NK-92 (cell line): ENCODE results near the gene ACTN1.
"Not testable (repeated sequence)": the region's sequence is repeated elsewhere in the genome, so short reads cannot be mapped to it uniquely, and the experiment has no call there.

ENCODE experiments used
- DNase-seq: peaks from one replicate; lab custom pipeline; 2025; ENCODE audit not compliant: unreplicated experiment; lab: John Stamatoyannopoulos, UW

The ACTN1 gene

DNA sequence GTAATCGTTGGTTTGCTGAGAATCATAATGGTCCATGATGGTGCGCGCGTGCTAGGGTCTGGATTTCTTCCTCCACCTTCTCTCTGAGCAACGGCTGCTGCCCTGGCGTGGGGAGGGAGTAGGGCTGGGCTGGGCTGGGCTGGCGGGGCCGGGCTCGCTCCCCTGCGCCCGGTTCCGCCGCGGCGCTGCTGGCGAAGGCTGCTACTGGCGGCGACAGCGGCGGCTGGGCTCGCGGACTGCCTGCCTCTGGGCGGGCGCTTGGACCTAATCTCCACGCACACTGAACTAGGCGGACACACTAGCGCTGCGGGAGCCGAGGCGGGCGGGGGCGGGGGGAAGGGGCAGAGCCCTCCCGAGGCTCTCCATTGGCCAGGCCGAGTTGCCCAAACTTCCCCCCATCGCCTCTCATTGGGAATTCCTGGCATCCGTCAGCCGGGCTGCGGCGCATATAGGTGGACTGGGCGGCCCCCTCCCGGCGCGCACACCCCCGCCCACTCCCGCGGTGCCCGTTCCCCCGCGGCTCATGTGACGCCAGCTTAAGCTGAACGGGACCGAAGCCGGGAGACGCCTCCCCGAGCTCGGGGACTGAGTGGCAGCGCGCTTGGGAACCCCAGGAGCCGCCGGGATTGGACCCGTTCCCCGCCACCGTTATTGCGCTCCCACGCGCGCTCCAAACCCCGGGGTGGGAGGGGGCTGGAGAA, at the start of gene ACTN1:
TSS of gene ACTN1 (minus strand) at position 282 of the 701 bp plus-strand sequence. CDS start at position 36, 246 bp downstream.
- no peak for DNase-seq

DNA sequence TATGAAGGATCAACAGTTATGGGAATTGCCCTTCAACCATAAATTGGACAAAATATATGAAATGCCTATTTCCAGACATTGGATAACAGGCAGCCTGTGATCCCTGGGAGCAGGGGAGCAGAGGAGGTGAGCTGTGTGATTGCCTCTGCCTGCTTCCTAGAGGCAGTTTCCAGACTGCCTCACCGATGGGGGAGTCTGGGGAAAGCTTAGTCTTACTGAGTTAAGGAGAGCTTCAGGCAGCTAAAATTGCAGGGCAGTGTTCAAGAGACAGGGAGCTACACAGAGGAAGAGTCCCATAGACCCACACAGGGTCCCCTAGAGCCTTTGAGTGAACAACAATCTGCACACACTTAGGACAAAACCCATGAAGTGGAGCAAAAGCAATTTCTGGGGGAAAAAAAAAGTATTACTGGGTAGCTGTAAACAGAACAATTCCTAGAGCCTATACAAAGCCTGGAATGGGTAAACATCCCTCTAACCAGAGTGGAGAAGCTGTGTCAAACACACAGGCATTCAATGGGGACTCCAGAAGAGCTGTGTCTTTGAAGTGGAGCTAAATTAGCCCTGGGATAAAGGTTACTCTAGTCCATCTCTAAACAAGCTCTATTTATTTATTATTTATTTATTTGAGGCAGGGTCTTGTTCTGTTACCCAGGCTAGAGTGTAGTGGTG, 48.3 kb upstream of the ACTN1 start:
- DNase-seq: no peak

DNA sequence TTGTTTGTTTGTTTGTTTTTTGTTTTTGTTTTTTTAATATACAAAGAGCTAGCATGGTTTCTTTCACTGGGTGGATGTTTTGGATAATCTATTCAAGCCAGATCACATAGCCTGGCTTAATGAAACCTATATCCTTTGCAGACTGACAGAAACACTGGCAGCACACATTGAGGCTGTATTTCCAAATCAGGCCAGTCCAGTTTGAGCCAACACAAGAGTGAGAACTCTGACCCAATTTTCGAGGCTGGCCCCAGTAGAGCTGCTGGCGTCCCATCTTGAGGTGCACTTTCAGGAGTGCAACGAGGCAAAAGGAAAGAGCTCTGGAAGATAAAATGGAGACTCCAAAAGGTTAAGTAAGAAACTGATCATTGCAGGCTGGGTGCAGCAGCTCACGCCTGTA, 43.9 kb upstream of the ACTN1 start:
- DNase-seq: no peak

DNA sequence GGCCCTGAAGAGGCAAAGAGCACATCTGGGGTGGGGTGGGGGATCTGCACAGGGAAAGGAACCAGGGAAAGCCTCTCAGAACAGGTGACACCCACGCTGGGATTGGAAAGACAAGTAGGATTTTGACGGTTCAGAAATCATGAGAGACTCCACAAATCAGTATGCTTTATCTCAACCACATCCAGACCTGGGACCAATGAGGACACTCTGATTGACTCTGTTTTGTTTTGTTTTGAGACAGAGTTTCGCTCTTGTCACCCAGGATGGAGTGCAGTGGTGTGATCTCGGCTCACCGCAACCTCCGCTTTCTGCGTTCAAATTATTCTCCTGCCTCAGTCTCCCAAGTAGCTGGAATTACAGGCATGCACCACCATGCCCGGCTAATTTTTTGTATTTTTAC, 43.0 kb upstream of the ACTN1 start:
- not testable (repeated sequence) for DNase-seq

DNA sequence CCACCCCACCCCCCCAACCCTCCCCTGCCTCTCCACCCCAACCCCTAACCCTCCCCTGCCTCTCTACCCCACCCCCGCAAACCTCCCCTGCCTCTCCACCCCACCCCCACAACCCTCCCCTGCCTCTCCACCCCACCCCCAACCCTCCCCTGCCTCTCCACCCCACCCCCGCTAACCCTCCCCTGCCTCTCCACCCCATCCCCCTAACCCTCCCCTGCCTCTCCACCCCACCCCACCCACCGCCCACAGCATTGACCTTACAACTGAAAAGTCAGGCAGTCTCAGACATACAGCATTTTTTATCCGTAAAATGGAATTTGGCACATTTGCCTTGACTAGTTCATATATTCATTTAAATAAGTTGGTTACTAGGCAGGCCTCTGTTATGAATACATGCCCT, 38.6 kb upstream of the ACTN1 start:
- no peak for DNase-seq

DNA sequence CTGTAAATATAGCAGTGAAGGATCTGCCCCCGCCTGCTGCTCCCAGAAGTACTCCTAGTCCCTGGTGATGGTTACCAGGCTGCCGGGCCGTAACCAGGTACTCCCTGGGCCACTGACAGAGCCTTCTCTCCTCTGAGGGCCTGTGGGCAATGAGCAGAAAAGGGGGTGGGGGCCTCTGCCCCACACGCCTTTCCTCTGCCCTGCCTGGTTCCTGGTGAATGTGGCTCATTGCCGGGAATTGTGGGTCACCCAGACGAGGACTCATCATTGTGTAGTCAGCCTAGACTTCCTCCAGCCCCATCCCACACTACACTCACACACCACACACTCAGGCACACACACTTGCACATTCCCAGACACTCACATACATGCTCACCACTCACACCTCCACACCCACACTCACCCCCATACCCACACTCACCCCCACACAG, 35.7 kb upstream of the ACTN1 start:
- DNase-seq: no peak

DNA sequence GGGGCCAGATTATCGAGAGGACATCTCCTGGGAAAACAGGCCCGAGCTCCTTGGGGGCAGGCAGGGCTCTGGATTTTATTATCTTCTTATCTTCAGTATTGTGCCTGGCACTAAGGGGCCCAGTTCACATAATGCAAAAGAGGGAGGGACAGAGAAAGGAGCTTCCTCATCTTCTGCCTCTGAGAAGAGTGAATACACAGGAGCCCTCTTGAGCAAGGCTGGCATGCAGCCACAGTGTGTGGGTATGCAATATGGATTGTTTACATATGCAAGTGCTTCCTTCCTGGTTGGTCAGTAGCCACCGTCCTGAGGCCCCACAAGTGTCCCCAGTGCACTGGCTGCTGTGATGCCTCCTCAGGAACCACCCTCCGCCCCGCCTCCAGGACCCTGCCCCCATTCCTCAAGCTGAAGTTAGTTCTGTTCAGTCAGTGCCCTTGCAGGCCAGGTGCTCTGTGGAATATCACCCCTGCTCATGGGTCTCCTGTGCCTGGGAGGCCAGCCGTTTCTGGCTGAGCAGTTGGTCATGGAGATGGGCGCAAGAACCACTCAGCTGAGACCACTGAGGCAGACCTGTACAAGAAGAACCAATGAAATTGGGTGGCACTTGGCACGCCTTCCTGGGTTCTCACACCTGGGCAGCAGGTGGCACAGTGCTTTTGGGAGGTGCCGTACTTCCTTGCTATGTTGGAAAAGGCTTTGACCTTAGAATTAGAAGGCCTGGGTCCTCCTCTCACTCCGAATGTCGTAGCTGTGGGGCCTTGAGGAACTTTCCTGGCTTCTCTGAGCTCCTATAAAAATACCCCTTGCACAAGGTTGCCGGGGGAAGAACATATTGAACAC, 35.1 kb upstream of the ACTN1 start:
- DNase-seq: no peak

DNA sequence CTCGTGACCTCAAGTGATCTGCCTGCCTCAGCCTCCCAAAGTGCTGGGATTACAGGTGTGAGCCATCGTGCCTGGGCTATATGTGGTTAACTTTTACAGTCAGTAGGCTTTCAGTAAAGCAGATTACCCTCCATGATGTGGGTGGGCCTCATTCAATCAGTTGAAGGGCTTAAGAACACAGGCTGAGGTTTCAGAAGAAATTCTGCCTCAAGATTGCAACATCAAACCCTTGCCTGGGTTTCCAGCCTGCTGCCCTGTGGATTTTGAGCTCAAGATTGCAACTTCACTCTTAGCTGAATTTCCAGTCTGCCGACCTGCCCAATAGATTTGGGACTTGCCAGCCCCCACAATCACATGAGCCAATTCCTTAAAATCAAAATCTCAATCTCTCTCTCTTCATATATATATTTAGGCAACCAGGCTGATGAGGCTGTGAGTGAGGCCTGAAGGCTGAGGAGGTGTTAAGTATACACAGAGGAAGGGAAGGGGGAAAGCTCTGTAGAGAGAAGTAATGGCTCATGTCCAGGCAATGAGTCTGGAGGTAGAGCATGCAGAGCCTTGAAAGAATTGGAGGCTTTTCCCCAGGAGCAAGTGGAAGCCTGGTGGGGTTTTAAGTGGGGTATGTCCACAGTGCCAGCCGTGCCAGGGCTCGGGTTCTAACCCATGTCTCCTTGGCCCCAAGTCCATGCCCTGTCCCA, 33.3 kb upstream of the ACTN1 start:
- no peak for DNase-seq

DNA sequence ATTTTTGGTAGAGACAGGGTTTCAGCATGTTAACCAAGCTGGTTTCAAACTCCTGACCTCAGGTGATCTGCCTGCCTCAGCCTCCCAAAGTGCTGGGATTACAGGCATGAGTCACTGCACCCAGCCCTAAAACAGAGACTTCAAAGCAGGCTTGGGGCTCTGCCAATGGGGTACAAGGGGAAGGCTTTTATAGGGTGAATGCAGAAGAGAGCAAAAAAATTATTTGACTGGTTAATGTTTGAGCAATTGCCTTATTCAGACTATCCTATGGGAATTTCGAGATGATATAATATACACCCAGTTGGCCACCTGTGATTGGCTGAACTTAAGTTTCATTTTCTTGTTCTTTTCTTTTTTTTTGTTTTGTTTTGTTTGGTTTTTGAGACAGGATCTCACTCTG, 31.5 kb upstream of the ACTN1 start:
- DNase-seq: no peak

DNA sequence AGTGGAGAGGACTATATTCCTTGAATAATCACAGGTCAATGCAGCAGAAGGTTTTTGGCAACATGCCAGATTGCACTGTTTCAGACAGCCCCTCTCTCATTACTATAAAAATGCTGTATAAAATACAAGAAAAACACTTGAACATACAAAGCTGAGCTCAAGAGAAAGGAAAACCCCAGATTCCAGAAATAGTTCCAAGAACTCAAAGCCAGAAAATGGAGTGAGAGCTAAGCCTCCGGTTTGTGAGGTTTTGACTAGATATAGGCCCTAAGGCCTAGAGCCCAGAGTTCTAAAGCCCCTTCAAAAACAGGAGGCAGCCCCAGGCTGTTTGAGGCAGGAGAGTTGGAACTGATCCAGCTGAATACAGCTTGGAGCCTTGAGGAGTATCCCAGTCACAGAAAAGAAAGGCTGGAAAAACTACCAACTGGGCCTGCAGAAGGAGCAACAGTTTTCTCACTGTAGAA, 29.4 kb upstream of the ACTN1 start:
- DNase-seq: no peak

DNA sequence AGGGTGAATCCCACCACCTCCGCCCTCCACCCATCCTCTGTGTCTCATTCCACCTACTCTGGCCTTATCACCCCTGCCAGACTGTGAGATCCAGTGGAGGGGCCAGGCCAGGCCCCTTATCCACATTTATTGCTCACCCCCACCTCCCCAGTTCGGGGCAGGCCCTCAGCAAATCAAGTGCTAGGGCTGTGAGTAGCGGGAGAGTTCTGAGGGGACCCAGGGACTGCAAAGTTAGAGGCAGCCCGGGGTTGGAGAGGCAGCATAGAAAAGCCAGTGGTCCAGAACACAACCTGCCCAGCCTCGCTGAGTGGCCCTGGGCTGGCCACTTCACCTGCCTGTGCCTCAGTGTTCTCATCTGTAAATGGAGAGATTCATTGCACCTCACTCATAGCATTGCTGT, 27.2 kb upstream of the ACTN1 start:
- no peak for DNase-seq

DNA sequence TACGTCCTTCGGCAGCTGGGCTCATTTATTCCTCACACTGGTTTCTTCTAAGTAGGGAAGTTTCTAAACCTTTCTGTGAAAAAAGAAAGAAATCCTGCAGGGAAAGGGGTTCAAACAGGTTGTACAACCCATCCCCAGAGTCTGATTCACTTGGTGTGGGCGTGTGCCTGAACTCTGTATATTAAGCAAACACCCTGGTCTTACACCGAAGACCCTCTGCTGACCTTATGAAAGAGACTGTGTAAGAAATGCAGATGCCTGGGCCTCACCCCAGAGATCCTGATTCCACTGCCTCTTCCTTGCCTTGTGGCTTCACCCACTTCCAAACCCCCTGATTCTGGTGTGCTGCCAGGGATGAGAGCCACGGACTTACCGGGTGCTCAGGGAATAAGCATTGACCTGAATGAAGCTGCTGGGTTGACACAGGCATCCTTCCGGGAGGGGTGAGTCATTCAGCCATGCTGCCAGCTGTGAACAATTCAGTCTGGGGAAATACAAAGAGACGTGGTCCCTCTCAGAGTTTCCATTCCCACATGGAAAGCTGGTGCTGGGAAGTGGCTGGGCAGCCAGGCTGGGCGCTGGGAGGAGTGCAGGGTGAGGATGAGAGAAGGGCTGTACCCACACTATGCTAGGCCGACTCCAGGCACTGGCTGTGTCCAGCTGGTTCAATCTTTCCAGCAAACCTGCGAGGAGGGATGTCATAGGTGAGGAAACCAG, 26.5 kb upstream of the ACTN1 start:
- no peak for DNase-seq

DNA sequence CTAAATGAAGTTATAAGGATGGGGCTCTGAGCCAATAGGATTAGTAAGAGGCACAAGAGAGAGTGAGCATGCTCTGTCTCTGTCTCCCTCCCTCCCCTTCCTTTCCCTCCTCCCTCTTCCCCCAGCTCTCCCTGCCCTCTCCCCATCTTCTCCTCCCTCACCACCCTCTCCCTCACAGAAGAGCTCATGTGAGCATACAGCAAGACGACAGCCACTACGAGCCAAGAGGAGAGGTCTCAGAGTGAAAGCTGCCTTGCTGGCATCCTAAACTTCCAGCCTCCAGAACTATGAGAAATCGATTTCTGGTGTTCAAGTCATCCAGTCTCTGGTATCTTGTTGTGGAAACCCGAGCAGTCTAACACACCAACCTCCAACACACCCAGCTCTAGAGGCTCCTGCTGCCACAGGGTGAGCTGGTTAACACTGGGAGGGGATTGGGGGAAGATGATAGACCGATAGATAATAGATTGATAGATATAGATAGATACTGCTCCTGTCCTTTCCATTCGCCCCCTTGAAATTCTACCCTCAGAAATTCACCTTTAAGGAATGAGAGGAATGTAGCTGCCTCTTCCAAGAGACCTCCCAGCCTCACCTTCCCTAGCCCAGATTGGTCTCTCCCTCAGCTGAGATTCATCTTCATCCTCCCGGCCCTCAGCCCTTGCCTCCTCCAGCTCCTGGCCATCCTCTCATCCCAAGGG, 25.8 kb upstream of the ACTN1 start:
- no peak for DNase-seq

DNA sequence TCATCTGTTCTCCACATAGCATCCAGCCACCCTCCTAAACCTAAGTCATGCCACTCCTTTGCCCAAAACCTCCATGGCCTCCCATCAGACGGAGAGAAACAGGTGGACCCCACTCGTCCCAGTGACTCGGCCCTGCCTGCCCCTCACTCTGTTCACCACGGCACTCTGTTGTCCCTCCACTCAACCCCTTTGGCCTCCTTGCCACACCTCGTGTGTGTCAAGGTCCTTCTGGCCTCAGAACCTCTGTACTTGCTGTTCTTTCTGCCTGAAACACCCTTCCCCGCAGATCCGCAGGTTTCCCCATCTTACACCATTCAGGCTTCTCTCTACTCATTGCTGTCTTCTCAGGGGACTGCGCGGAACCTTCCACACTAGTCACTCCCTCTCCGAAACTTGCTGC, 24.5 kb upstream of the ACTN1 start:
- DNase-seq: no peak

DNA sequence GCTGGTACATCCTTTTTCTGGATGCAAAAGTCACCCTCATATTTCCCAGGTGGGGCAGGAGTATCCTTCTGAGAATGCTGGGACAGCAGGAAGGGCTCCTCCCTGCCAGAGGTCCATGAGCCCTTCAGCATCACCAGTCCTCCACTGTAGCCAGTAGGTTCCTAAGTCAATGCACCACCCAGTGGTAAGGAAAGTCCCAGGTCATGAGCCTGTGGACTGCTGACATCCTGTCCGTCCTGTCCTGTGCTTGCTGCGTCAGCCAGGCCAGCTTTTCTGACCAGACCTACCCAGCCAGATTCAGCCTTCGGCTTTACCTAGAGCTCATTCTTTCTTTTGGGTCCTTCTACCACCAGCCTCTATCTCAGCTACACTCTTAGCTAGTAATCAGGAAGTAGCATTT, 23.0 kb upstream of the ACTN1 start:
- no peak for DNase-seq

DNA sequence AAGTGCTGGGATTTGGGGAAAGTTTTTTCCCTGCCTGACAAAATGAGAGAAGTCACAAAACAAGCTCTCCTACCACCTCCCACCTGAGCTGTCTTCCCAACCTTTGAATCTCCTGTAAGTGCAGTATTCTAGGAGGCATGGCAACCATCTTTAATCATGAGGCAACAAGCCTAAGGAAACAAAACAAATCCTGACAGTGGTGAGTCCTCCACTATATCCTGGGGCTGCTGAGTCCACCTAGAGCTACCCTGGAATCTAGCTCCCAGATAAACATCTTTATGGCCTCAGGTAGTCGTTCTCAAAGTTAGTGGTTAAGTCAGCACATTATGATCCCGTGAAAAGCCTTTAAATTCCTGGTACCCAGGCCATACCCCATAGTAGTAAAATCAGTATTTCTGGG, 22.3 kb upstream of the ACTN1 start:
- no peak for DNase-seq

DNA sequence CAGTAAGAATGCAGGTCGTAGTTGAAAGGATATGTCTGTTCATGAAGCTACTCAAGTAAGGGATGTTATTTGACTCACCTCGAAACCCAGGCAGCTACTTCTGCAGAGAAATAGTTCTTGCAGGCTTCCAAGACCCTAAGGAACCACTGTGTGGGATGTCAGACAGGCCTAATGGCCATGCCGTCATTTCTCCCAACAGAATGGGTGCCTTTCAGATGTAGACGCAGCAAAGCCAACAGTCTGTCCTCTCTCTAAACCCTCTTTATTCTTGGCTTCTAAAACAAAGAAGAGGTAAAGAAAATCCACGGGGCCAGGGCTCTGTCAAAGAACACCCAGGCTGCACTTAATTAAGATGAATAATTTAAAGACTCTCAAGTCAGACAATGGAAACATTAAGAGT, 19.0 kb upstream of the ACTN1 start:
- DNase-seq: no peak

DNA sequence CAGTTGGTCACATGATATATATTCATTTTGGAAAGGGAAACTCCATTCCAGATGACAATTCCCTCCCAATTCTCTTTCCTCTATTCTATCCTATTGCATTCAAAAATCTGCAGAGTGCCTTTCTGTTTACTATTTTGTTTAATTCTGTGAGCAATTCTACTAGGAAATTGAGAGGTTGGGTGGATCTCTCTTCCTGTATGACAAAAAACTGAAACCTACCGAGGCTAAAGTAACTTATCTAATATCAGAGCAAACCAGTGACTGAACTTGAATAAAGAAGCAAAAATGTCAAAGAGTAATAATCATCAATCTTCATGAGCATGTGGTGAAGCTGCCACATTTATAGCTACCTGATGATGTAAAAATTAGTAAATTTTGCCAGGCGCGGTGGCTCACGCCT, 16.6 kb upstream of the ACTN1 start:
- no peak for DNase-seq

DNA sequence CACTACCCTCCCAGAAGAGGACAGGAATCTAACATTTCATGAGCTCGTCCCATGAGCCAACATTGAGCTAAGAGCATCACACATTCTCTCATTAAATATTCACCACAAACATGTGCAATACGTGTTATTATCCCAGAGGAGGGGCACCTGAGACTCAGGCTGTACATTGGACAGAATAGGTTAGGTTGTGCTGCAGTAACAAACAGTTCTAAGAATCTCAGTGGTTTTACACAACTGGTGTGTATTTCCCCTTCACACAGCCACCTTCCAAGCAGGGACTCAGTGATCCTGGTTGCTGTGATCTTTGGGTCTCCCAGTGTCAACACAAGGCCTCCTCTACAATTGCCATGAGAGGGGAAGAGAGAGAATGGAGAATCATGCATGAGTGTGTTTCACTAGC, 15.0 kb upstream of the ACTN1 start:
- DNase-seq: no peak

DNA sequence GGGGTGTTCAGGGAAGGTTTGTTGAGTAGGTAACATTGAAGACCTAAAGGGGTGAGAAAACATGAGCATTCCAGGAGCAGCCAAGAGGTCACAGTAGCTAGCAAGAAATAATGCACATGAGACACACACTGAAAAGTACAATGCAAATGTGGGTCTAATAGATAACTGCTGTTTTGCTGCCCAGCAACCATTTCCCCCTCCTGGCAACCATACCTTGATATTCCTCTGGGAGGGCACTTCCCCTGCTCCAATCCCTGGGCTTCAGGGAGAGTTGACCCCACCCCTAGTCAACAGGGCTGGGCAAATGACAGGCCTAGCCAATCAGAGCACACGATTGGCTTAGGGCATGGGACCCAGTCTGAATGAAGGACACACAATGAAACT, 8.5 kb upstream of the ACTN1 start:
- DNase-seq: no peak
